Lung microvascular endothelial cell (primary cell): ENCODE results near the gene PLD6. TPM values are rescaled to one million over a fixed set of nuclear protein-coding genes. Genes with fewer than 3 reads are reported as not detected.
A peak's percentile ranks its signal among the peaks of the same experiment; 100 is the strongest.
"Not testable (repeated sequence)": the region's sequence is repeated elsewhere in the genome, so short reads cannot be mapped to it uniquely, and the experiment has no call there.

Source experiments
- DNase-seq, 2 donors: peaks; one replicate each; pipeline versions ENCODE4 v3.0.0 to v3.0.0-alpha.2; 2010; ENCODE audit warnings: low read depth in 2 of 2
- total RNA-seq: library from RNA; depleted of rRNA; stranded (reverse); fragments of >200 nt; gene quantifications from 2 replicates; pipeline ENCODE4 v1.2.1, GENCODE V29; 2014

Gene PLD6
- total RNA-seq, 1 donor from 2014 or later, result 2.8 TPM

DNA sequence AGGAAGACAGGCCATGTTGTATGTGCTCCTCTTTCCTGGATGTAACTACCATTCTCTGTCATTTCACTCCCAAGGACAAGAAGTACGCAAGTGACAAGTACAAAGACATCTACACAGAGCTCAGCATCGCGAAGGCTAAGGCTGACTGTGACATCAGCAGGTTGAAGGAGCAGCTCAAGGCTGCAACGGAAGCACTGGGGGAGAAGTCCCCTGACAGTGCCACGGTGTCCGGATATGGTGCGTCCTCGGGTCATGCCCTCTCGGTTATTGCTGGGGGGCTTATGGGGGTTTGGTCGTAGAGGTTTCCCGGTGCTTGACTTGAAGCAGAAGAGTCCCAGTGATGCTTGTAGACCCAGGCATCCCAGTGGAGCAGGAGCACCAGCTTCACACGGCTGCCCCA, 29.0 kb downstream of the PLD6 start:
- no peak for DNase-seq

DNA sequence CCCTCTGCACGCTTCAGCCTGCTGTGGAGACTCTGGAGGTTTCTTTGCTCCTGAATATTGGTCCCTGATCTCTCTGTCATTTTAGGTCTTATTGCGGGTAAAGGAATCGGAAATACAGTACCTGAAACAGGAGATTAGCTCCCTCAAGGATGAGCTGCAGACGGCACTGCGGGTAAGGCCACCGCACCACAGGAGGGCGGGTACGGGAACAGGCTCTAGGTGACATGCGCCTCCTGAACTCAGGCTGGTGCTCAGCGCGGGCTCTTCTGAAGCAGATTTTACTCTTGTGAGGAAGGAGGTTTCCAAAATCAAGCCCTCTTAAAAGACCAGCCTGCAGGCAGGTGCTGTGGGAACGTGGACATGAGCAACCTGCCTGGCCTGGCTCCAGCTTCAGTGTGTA, 29.8 kb downstream of the PLD6 start:
- no peak for DNase-seq

GRCh38 chr17:17175917-17176316, 30.2 kb downstream of the PLD6 start:
- DNase-seq, result no peak

DNA sequence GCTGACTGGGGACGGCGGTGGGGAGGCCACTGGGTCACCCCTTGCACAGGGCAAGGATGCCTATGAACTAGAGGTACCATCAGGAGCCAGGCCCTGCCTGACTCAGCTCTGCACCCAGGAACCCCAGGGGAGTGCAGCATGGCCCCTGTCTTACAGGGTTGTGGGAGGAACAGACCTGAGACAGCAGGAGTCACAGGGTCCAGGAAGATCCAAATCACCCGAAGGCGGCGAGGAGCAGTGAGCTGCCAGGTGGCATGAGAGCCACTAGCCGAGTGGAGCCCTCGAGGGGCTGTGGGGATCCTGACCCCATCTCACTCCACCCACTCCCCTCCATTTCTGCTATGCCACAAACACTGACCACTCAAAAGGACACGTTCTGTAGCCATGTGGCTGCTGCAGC, 30.8 kb downstream of the PLD6 start:
- DNase-seq, result no peak

GRCh38 chr17:17173921-17174320, 32.2 kb downstream of the PLD6 start:
- DNase-seq, result no peak

GRCh38 chr17:17172990-17173389, 33.1 kb downstream of the PLD6 start:
- no peak for DNase-seq

DNA sequence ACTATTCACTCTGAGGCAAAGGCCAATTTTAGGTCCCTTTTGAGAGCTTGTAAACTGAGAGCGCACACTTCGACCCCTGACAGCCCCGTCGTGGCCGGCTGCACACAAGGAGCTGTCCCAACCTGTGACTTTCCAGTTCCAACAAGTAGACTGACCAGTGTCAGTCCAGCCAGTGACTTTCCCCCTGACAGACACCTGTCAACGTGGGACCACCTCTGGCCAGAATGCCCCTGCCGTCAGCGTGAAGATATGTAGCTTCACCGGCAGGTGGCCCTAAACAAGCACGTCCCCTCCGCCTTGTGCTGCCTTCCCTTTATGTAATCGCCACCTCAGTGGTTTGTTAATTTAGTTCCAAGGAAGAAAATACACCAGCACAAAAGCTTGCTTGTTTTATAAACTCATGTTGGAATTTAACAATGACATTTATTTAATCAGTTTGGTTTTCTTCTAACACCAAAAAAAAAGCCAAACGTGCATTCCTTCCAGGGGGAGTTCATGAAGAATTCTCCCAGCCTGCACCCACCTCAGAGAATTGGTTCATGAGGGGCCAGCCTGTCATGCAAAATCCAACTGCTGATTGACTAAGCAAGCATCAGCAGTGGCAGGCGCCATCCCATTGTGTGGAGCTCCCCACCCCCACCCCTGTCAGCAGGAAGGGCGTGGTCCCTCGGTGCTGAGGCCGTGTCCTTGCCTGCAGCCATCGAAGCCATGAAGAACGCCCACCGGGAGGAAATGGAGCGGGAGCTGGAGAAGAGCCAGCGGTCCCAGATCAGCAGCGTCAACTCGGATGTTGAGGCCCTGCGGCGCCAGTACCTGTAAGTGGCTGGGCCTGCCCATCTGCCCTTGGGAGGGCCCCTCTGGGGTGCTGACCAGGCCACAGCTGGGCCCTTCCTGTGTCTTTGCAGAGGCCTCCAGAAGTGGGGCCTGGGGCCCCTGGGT, 33.9 kb downstream of the PLD6 start:
- DNase-seq, result peak; percentile 62 to 70

GRCh38 chr17:17171186-17171585, 34.9 kb downstream of the PLD6 start:
- DNase-seq, result peak in 1 of 2 donors; percentile 53

- DNase-seq, result no peak
Measured at GRCh38 chr17:17170346-17170985, 35.7 kb downstream of the PLD6 start.

GRCh38 chr17:17169396-17169795, 36.7 kb downstream of the PLD6 start:
- DNase-seq, result no peak

DNA sequence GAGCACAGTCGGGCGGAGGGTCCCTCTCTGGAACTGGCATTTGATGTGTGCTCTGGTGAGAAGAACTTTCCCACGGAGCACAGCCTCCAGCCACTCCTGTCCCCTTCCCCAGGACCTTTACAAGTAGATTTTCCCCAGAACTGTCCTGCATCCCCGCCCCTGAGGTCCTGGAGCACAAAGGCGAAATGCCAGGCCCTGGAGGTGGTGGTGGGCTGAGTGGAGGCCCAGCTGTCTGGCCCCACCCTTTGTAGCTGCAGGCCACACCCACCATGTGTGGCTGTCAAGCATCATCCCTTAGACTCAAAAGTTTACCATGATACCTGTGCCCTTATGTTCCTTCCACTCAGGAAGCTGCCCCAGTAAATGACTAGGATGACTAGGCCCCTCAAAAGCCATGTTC, 37.7 kb downstream of the PLD6 start:
- no peak for DNase-seq

- DNase-seq, result no peak
Measured at GRCh38 chr17:17167986-17168385, 38.1 kb downstream of the PLD6 start.

GRCh38 chr17:17167356-17167755, 38.8 kb downstream of the PLD6 start:
- DNase-seq, result no peak

GRCh38 chr17:17166446-17166845, 39.7 kb downstream of the PLD6 start:
- DNase-seq, result no peak

- no peak for DNase-seq
Measured at GRCh38 chr17:17165666-17166308, 40.3 kb downstream of the PLD6 start.

- DNase-seq, result no peak
Measured at GRCh38 chr17:17164676-17165075, 41.5 kb downstream of the PLD6 start.

DNA sequence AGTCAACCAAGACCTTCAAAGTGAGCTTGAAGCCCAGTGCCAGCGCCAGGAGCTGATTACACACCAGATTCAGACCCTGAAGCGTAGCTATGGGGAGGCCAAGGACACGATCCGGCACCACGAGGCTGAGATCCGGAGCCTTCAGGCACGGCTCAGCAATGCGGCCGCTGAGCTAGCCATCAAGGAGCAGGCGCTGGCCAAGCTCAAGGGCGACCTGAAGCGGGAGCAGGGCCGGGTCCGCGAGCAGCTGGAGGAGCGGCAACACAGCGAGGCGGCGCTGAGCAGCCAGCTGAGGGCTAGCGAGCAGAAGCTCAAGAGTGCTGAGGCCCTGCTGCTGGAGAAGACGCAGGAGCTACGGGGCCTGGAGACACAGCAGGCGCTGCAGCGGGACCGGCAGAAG, 42.0 kb downstream of the PLD6 start:
- DNase-seq, result no peak

DNA sequence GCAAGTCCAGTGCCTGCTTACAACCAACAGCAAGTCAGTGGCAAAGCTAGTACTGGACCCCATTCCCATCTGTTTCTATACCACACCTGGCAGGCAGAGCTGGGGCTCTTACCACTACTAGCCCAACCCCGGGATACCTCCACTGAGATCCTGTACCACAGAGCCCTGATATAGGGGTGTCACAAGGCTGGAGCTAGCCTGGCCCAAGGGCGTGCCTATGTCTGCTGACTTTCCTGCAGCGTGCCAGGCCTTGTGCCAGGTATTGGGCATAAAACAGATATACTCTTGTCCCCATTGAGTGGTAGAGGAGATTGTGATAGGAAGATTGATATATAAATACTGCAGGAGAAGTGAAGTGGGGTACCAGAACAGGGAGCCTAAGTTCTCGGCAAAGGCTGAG, 44.4 kb downstream of the PLD6 start:
- DNase-seq, result no peak

DNA sequence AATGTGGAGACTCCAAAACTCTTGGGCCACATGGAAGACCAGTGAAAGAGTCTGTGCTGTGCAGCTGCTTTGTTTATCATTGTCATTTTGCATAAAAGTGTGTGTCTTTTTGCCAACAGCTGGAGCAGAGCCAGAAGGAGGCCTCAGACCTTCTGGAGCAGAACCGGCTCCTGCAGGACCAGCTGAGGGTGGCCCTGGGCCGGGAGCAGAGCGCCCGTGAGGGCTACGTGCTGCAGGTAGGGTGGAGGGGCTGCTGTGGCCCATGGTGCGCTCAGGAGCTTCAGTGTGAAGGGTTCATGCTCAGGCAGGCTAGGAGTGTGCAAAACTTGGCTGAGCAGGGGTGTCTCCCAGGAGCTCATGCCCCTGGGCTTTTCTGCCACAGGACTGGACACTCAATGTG, 45.0 kb downstream of the PLD6 start:
- DNase-seq, result no peak

GRCh38 chr17:17159571-17159970, 46.6 kb downstream of the PLD6 start:
- DNase-seq, result no peak

DNA sequence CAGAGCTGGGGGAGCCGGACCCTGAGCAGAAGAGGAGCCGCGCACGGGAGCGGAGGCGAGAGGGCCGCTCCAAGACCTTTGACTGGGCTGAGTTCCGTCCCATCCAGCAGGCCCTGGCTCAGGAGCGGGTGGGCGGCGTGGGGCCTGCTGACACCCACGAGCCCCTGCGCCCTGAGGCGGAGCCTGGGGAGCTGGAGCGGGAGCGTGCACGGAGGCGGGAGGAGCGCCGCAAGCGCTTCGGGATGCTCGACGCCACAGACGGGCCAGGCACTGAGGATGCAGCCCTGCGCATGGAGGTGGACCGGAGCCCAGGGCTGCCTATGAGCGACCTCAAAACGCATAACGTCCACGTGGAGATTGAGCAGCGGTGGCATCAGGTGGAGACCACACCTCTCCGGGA, 47.6 kb downstream of the PLD6 start:
- DNase-seq, result not testable (repeated sequence)

GRCh38 chr17:17157041-17157440, 49.1 kb downstream of the PLD6 start:
- DNase-seq, result no peak
